Thyroid gland (tissue), 4 donors: ENCODE results near the gene VENTX.

Experiments
- CTCF ChIP-seq, 6 experiments: fragments of 200-600 bp in 3 of 6; fragments of 450-650 bp in 3 of 6; sonication (generic) in 3 of 6; IDR thresholded peaks; one replicate each; pipeline ENCODE4 v1.5.1; 2016 to 2019; ENCODE audit warnings: antibody characterized with exemption in 6 of 6, mild to moderate bottlenecking in 2 of 6, inconsistent platforms in 1 of 6, moderate library complexity in 1 of 6
- POLR2A ChIP-seq, 2 donors: fragments of 450-650 bp; IDR thresholded peaks; one replicate each; pipeline ENCODE4 v1.6.1; 2017; ENCODE audit warnings: antibody characterized with exemption in 2 of 2, mild to moderate bottlenecking in 2 of 2, moderate library complexity in 1 of 2

DNA sequence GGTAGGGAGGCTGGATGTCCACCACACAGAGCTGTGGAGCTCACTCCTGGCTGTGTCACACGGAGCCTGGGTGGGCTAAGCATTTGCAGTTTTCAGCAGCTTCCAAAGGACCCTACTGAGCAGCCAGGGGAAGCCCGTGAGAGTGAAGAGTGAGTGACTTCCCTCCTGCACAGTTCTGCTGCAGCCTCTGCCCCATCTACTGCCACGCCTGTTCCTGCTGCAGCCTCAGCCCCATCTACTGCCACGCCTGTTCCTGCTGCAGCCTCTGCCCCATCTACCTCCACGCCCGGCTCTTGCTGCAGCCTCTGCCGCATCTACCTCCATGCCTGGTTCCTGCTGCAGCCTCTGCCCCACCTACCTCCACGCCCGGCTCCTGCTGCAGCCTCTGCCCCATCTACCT lies 26.8 kb downstream of the VENTX start:
- TF ChIP-seq CTCF (IDR thresholded peaks at IDR 0.05) (no peak), POLR2A (IDR thresholded peaks at IDR 0.05) (no peak)
